Measurements from ENCODE around the gene BABAM1.

Gene BABAM1

DNA sequence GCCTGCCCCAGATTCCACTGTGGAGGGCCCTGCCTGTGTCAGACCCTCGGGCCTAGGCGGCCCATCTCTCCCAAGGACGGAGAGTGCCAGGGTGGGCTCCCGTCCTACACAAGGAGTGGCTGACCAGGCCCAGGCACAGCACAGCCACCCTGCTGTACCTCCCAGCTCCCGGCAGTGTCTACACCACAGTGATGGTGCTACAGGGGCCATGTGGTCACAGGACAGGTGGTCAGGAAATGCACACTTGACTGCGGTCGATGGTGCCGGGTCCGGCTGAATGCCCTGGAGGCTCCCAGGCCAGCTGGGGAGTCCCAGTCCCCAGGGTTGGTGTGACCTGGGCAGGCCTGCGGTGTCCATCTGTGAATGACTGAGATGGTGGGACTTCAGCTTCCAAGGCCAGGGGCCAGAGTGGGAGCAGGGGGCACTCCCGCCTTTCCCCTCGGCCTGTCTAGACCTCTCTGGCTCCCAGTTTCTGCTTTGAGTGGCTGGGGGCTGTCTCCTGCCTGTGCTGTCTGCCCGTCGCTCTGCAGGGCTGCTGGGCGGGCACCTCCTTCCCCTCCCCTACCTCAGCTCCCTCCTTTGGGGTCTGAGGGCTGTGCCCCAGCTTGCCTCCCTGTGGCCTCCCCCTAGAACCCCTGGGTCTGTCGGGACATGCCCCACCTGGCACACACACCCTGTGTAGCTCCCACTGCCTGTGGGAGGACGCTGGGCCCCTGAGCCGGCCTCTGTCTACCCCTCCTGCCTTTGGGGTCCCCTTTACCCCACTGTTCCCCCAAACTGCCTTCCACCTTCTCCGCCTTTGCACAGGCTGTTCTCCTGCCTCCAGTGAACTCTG is 54.6 kb downstream of the BABAM1 start:
- no peak for DNase-seq (ENCODE audit: low read depth in 2 of 2)

DNA sequence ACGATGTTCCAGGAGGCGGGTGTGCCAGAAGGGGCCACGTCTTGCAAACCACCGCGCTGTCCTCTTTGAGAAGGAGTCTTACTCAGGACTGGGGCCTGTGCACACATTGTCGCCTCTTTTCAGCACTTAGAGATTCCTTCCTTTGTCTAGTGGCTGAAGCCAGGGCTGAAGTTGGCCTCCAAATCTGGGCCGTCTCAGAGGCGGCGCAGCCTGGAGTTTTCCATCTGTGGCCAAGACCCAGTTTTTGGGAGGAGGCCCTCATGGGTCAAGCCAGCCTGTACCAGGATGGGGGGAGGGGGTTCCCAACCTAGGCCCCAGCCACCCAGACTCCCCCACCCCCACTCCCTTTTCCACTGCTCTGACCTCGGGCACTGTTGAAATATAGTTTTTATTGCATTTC is 55.6 kb downstream of the BABAM1 start:
- DNase-seq (ENCODE audit: low read depth in 2 of 2) = no peak

GRCh38 chr19:17323300-17323963 is 56.2 kb downstream of the BABAM1 start:
- no peak for DNase-seq (ENCODE audit: low read depth in 2 of 2)

- DNase-seq (ENCODE audit: low read depth in 2 of 2) = no peak
Observed at GRCh38 chr19:17323964-17324332, 56.7 kb downstream of the BABAM1 start.

GRCh38 chr19:17324357-17325114 is 57.3 kb downstream of the BABAM1 start:
- DNase-seq (ENCODE audit: low read depth in 2 of 2) = no peak

GRCh38 chr19:17325133-17325532 is 57.9 kb downstream of the BABAM1 start:
- no peak for DNase-seq (ENCODE audit: low read depth in 2 of 2)

DNA sequence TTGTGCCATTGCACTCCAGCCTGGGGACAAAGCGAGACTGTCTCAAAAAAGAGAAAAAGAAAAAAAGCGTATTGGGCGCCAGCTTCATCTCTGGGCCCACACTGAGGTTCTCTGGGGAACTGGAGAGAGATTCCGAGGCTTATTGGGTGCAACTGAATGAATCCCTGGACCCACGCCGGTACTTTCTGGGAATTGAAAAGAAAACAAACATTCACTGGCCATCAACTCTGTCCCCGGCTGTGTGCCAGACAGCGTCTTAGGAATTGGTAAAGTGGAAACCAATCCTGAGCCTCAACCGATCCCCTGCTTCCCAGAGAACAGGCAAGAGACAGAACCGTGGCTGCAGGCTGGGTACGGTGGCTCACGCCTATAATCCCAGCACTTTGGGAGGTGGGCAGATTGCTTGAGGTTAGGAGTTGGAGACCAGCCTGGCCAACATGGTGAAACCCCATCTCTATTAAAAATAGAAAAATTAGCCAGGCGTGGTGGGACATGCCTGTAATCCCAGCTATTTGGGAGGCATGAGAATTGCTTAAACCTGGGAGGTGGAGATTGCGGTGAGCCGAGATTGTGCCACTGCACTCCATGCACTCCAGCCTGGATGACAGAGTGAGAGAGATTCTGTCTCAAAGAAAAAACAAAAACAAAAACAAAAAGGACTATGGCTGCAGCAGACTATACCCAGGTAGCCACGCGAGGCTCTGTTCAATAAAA is 58.8 kb downstream of the BABAM1 start:
- DNase-seq (ENCODE audit: low read depth in 2 of 2) = no peak

GRCh38 chr19:17326595-17326966 is 59.3 kb downstream of the BABAM1 start:
- no peak for DNase-seq (ENCODE audit: low read depth in 2 of 2)

GRCh38 chr19:17327068-17327653 is 59.9 kb downstream of the BABAM1 start:
- no peak for DNase-seq (ENCODE audit: low read depth in 2 of 2)

DNA sequence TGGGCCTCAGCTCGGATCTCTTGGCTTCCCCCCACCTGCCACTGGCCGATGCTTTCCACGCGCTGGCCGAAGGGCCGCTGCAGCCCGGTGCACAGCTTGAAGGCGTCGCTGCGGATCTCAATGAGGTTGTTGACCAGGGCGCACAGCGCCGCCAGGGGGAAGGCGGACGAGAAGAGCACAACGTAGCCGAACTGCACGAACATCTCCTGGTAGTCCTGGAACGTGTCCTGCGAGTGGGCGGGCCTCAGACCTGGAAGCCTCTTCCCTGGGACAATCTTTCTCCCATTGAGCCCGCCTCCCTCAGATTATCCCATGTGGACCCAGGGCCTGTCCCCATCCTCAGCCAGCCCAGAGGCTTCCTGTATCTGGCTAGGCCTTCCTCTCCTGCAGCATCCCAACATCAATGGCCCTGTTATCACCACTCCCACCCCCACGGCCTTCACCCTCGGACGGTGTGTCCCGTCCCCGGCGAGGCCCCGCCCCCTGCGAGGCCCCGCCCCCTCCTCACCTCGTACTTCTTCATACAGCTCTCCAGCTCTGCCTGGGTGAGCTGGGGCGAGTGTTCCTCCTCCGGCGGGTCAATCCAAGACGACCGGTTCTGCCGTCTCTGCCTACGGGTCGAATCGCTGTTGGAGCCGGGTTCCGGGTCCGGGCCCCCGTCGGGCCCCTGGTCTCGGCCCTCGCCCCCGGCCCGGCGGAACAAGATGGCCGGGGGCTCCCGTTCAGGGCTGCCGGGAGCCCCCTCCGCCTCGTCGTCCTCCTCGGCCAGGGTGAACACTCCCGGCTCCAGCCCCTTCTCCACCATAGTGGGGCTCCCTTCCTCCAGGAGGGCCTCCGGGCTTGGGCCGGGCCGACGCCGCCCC is 60.6 kb downstream of the BABAM1 start:
- peak in 1 of 2 donors; percentile 42 for DNase-seq (ENCODE audit: low read depth in 2 of 2)

Measured in stimulated activated CD4-positive, alpha-beta T cell treated with anti-CD3 and anti-CD28 coated beads, Interleukin-1b, Interleukin-23, amount 100 ng/mL, for 1 hour (primary cell).